HG02970 (cell line): ENCODE data around the gene ATP5MC2.
"Not testable (repeated sequence)": the region's sequence is repeated elsewhere in the genome, so short reads cannot be mapped to it uniquely, and the experiment has no call there.

Experiments
- ATAC-seq: cut with Tn5 transposase; IDR thresholded peaks from one replicate; pipeline ENCODE4 v1.9.1; 2021; ENCODE audit warnings: mild to moderate bottlenecking, moderate library complexity, moderate number of reproducible peaks; ENCODE audit not compliant: unreplicated experiment, low FRiP score

Gene ATP5MC2

GRCh38 chr12:53695152-53696145 lies 19.6 kb upstream of the ATP5MC2 start:
- ATAC-seq, result no peak

GRCh38 chr12:53694756-53695151 lies 18.9 kb upstream of the ATP5MC2 start:
- ATAC-seq, result no peak

DNA sequence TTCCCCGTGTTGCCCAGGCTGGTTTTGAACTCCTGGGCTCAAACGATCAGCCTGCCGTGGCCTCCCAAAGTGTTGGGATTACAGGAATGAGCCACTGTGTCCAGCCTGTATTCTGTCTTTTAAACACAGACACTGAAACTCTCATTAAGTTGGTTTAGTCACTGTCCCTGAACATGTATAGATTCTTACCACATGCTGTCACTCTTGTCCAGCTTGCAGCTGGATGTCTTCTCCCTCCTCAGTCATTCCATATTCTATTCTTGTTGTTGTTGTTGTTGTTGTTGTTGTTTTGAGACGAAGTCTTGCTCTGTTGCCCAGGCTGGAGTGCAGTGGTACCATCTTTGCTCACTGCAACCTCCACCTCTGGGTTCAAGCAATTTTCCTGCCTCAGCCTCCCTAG lies 12.3 kb upstream of the ATP5MC2 start:
- no peak for ATAC-seq

DNA sequence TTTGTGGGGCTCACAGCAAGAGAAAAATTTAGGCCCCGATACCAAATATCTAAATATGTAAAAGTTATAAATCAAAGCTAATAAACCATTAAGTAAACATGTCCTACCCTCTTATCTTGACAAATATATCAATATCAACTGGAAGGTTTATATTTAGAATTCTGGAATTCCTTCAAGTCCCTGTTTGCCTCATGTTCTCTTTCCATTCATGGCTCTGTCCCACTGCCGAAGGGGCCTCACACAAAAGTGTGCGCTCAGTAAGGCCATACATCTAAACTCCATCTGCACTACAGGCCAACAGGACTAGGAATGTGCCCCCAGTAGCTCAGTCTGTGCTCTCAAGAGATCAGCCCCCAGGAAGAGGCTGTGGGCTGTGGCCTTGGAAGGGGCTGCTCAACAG lies 10.6 kb upstream of the ATP5MC2 start:
- ATAC-seq, result no peak

- ATAC-seq, result no peak
Measured at GRCh38 chr12:53684654-53685220, 8.9 kb upstream of the ATP5MC2 start.

DNA sequence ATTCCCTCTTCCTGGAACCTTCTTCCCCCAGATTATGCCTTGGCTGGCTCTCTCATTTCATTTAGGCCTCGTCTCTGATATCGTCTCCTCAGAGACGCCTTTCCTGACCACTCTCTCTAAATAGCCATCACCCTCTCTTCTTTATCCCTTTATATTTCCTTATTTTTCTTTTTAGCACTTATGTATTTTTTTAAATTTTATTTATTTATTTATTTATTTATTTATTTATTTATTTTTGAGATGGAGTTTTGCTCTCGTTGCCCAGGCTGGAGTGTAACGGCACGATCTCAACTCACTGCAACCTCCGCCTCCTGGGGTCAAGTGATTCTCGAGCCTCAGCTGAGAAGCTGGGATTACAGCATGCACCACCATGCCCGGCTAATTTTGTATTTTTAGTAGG lies 8.1 kb upstream of the ATP5MC2 start:
- ATAC-seq, result no peak

- ATAC-seq, result no peak
Measured at GRCh38 chr12:53683494-53683893, 7.6 kb upstream of the ATP5MC2 start.

GRCh38 chr12:53680061-53680460 lies 4.2 kb upstream of the ATP5MC2 start:
- ATAC-seq, result not testable (repeated sequence)

- no peak for ATAC-seq
Measured at GRCh38 chr12:53677800-53678148, 1.9 kb upstream of the ATP5MC2 start.

- no peak for ATAC-seq
Measured at GRCh38 chr12:53677016-53677799, 1.3 kb upstream of the ATP5MC2 start.

- ATAC-seq, result no peak
Measured at GRCh38 chr12:53676656-53677015, 753 bp upstream of the ATP5MC2 start.

DNA sequence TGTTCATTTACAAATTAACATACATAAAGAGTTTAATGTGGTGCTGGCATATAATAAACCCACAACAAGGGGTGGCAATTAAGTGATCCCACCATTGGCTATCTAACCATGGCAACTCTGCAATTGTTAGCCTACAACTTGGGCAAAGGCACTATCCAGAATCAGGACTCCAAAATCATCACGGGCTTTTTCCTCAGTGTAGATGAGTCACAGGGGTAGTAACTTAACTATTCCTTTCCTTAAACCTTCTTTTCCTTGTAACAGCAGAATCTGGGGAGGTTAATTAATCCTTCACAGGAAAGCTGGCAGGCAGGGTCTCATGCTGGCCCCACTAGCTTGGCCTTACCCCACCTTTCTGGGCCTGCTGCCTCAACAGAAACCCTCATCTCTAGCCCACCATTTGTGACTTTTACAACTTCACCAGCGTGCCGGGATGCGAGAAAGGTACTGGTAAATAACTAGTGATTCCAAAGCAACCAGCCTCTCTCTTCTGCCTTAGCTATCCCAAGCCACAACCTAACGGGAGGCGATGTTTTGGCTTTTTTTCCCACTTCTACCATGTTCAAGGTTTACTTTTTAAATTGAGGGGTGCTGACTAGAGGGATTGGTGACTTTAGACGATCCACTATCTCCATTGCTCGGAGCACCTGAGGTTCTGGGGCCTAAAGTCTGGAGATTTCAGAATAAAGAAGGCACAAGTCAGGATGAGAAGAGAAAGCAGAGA lies 744 bp downstream of the ATP5MC2 start:
- no peak for ATAC-seq

DNA sequence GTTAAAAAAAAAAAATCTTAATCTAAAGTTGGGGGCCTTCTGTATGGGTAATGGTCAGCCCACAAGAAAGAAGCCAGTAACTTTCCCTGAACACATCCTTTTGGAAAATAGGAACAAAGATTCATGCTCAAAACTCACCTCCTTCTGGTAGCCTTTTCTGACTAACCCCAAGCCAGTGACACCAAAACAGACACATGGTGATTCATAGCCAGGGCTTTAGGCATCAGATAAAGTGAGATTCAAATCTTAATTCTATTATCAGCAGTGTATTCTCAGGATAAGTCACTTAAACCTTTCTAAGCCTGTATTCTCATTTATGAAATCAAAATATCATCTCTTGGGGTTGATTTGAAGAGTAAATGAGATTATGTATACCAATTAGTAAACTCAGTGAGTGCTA lies 4.9 kb downstream of the ATP5MC2 start:
- ATAC-seq, result no peak

DNA sequence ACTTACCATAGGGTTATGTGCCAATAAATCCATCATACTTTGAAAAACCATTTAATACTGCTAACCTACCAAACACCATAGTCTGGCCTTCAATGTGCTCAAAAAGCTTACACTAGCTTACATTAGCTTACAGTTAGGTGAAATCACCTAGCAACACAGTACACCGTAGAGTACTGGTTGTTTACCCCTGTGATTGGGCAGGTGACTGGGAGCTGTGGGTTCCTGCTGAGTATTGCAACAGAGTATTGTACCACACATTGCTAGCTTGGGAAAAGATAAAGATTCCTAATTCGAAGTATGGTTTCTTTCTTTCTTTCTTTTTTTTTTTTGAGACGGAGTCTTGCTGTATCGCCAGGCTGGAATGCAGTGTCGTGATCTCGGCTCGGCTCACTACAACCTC lies 5.6 kb downstream of the ATP5MC2 start:
- no peak for ATAC-seq

DNA sequence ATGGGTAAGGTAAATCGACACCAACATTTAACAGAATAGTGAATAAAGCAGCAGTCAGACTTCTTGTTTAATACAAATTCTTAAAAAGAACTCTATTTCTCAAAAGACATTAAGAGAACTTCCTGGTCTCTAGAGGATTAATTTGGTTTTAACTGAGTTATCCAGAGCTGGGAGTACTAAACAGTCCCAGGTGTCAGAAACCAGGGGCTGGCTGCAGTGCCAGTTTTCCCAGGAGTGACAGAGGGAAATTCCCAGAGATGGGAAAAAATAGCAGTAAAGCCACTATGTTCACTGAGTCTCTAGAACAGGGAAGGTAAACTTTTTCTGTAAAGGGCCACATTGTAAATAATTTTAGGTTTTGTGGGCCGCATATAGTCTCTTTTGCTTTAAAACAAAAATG lies 8.8 kb downstream of the ATP5MC2 start:
- ATAC-seq, result no peak

- ATAC-seq, result no peak
Measured at GRCh38 chr12:53664936-53665335, 10.9 kb downstream of the ATP5MC2 start.

DNA sequence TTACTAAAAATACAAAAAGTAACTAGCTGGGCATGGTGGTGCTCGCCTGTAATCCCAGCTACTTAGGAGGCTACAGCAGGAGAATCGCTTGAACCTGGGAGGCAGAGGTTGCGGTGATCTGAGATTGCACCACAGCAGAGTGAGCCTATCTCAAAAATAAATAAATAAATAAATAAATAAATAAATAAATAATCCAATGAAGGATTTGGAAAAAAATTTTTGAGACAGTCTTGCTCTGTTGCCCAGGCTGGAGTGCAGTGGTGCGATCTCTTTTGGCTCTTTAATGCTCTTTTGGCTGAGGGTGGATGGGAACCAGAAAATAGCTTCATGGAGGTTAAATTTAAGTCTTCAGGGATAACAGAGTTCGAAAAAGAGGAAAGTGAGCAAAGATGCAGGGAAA lies 11.7 kb downstream of the ATP5MC2 start:
- ATAC-seq, result no peak

DNA sequence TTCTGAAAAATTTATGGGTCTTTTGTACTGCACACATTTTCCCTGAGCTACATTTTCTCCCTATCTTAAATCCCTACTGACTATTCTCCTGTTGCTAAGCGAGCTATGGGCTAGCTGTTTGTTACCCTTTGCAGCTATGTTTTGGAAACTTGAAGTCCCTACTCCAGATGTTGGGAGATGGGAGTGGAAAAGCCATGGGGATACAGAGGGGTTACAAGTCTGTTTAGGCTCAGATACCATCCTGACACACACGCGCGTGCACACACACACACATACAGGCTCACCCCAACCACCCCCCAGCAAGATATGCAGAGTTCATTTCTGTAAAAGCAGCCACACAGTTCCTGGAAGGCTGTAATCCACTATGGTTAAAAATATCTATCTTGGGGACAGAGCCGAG lies 15.8 kb downstream of the ATP5MC2 start:
- ATAC-seq, result no peak

- peak; percentile 53 for ATAC-seq
Measured at GRCh38 chr12:53659571-53659981, 16.3 kb downstream of the ATP5MC2 start.

DNA sequence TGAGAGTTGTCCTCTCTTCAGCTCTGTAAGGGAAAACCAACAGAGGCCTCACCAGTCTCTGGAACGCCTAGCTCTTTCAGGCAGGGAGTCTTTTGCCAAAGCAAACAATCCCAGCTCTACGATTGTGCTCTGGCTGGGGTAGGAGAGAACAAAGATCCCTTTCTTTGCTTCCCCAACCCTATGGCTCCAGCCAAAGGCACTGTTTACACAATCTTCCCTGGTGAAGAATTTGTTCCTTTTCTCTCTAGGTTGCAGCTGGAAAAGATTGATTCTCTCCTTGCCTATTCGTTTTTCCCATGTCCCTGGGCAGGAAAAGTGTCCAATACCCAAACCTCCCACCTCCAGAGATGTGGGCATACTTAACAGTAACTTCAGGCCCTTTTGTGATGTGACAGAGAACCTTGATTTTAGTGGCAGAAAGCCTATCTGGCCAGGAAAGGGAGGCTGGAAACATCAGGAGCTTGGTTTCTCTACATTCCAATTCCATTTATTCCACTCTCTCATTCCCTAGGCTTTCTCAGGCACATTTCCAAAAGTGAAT lies 16.8 kb downstream of the ATP5MC2 start:
- no peak for ATAC-seq
